Stimulated activated naive B cell treated with anti-CD40 and anti-IgM and Interleukin-4, amounts not matched to agents 10 μg/mL and 1 μg/mL and 100 μg/mL, for 72 hours (primary cell): Measurements from ENCODE around the gene ADAP1.
A peak's percentile ranks its signal among the peaks of the same experiment; 100 is the strongest.
"Not testable (repeated sequence)": the region's sequence is repeated elsewhere in the genome, so short reads cannot be mapped to it uniquely, and the experiment has no call there.

Experiments
- ATAC-seq, 2 donors: fragments of 150-1000 bp; cut with Tn5 transposase; replicated peaks; 2 replicates each; pipeline ENCODE4 v1.10.0; 2021; ENCODE audit warnings: moderate library complexity in 1 of 2
- DNase-seq: peaks from one replicate; pipeline ENCODE4 v3.0.0; 2021
- H3K27ac Mint-ChIP-seq: one replicate; pipeline ENCODE4 v1.8.0; 2022; ENCODE audit warnings: mild to moderate bottlenecking, mixed read lengths
- H3K27me3 Mint-ChIP-seq, 2 donors: one replicate each; pipeline ENCODE4 v1.8.0; 2022; ENCODE audit warnings: mixed read lengths in 2 of 2
- H3K36me3 Mint-ChIP-seq, 2 donors: one replicate each; pipeline ENCODE4 v1.8.0; 2022; ENCODE audit warnings: mixed read lengths in 2 of 2, mild to moderate bottlenecking in 1 of 2
- H3K4me1 Mint-ChIP-seq, 2 donors: one replicate each; pipeline ENCODE4 v1.8.0; 2022; ENCODE audit warnings: mixed read lengths in 2 of 2, mild to moderate bottlenecking in 1 of 2
- H3K4me3 Mint-ChIP-seq, 2 donors: one replicate each; pipeline ENCODE4 v1.8.0; 2022; ENCODE audit warnings: mild to moderate bottlenecking in 2 of 2, mixed read lengths in 2 of 2, moderate library complexity in 1 of 2
- H3K9me3 Mint-ChIP-seq, 2 donors: one replicate each; pipeline ENCODE4 v1.8.0; 2022; ENCODE audit warnings: mixed read lengths in 2 of 2, mild to moderate bottlenecking in 1 of 2

Gene ADAP1

GRCh38 chr7:916291-916941, 38.1 kb downstream of the ADAP1 start:
- no peak for ATAC-seq
- no peak for DNase-seq
- Mint-ChIP-seq H3K9me3 (no peaks in the 10 kb centered on the region), H3K36me3 (peaks cover 19 to 46% of the 10 kb centered on the region in 2 donors), H3K4me1 (peaks cover 10 to 14% of the 10 kb centered on the region in 2 donors), H3K27ac (no peak overlapping the region), H3K27me3 (no peaks in the 10 kb centered on the region), H3K4me3 (no peak overlapping the region)

GRCh38 chr7:915291-916218, 38.9 kb downstream of the ADAP1 start:
- DNase-seq = no peak
- ATAC-seq = no peak
- H3K27ac Mint-ChIP-seq = no peak overlapping the region
- no peaks in the 10 kb centered on the region for H3K9me3 Mint-ChIP-seq
- H3K4me1 Mint-ChIP-seq = peaks cover 8 to 10% of the 10 kb centered on the region in 2 donors
- H3K27me3 Mint-ChIP-seq = no peaks in the 10 kb centered on the region
- H3K36me3 Mint-ChIP-seq = peaks cover 13 to 41% of the 10 kb centered on the region in 2 donors
- no peak overlapping the region for H3K4me3 Mint-ChIP-seq

DNA sequence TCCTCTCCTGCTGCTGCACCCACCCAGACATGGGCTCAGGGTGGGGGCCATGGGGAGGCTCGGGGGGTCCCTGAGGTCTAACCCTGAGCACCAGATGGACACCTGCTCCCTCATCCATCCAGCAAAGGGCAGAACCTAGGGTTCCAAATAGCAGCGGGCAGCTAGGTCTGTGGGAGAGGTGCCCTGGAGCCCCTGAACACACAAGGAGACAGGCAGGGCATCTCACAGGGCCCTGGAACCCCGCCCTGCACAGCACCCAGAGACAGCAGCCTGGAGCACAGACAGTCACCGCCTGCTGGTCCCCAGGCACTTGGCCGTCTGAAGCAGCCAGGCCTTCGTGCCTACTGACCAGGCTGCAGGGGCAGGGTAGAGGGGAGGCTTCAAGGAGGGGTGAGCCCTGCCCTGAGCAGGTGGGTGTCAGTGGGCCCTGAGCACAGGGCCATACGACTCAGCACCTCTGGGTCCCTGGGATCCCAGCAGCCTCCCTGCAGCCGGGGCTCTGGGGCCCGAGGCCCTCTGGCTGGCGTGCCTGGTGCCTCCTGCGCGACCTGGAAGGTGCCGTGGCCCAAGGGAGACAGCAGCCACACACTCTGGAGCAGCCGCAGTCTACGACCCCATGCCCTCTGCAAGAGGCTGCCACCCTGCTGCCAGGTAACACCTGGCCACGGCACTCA, 39.8 kb downstream of the ADAP1 start:
- Mint-ChIP-seq H3K4me3 (no peak overlapping the region), H3K27ac (no peak overlapping the region), H3K9me3 (no peaks in the 10 kb centered on the region), H3K27me3 (no peaks in the 10 kb centered on the region), H3K36me3 (peaks cover 11 to 39% of the 10 kb centered on the region in 2 donors), H3K4me1 (peaks cover 15 to 18% of the 10 kb centered on the region in 2 donors)
- no peak for ATAC-seq
- no peak for DNase-seq

DNA sequence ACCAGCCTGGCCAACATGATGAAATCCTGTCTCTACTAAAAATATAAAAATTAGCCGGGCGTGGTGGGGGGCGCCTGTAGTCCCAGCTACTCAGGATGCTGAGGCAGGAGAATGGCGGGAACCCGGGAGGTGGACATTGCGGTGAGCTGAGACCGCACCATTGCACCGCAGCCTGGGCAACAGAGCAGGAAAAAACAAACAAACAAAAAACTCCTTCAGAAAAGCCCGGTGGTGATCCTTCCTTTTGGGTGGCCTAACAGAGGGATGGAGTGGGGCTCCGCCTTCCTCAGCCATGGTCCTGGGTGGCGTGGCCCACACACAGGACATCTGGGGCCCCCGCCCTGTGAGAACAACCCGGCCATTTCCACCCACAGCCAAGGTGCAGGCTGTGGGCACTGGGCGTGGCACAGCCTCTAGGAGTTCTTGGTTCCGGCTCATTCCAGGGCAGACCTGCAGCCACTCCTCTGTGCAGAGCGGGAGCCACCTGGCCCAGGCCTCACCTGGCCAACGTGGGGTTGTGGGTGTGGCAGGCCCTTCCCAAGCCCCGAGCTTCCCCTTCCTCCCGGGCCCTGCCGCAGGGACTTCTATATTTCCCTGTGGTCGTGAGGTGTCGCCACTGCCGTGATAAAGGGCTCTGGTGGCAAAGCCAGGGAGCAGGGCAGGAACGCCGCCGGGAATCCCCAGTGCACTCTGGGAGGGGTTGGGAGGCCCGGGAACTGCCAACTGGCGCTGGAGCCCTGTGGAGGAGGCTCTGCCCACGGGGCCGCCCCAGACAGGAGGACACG, 40.6 kb downstream of the ADAP1 start:
- no peak for ATAC-seq
- Mint-ChIP-seq H3K27me3 (no peaks in the 10 kb centered on the region), H3K9me3 (no peaks in the 10 kb centered on the region), H3K27ac (no peak overlapping the region), H3K36me3 (peaks cover 9 to 33% of the 10 kb centered on the region in 2 donors), H3K4me3 (no peak overlapping the region), H3K4me1 (peaks cover 15 to 16% of the 10 kb centered on the region in 2 donors)
- DNase-seq = no peak

DNA sequence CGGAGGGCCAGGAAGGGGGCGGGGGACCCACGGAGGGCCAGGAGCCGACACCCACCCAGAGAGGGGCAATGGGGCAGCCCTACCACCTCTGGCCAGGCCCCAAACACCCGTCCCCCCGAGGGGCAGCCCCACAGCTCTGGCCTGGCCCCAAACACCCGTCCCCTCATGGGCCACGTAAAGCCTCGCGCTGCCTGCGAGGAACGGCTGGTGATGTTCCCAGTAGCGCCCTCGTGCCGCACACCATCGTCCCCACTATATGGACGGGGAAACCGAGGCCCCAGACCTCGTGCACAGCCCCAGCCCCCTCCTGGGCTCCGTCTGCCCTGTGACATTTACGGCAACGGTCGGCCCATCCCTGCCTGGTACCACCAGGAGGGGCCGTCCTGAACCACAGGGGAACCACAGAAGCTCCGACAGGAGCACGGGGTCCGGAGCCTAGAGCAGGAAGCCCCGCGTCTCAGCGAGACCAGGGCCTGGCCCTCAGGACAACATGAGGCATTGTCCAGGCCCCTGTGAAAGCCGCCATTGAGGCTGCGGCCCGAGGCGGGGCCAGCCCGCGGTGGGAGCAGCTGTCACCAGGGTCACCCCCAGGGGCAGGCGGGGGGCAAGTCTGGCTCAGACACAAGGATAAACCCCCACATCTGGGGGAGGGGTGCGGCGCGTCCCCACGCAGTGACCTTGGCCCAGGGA, 42.5 kb downstream of the ADAP1 start:
- no peak for ATAC-seq
- DNase-seq = no peak

GRCh38 chr7:910931-911431, 43.5 kb downstream of the ADAP1 start:
- peaks cover 3 to 13% of the 10 kb centered on the region in 2 donors for H3K36me3 Mint-ChIP-seq
- peaks cover 15% of the 10 kb centered on the region in 2 donors for H3K4me1 Mint-ChIP-seq
- H3K27me3 Mint-ChIP-seq = no peaks in the 10 kb centered on the region
- H3K4me3 Mint-ChIP-seq = no peak overlapping the region
- DNase-seq (no peak), ATAC-seq (no peak)
- peak overlapping the region; percentile 37 for H3K27ac Mint-ChIP-seq
- H3K9me3 Mint-ChIP-seq = no peaks in the 10 kb centered on the region

More for the DNA sequence above, 42.5 kb downstream of the ADAP1 start:
- no peak overlapping the region for H3K27ac Mint-ChIP-seq
- H3K4me3 Mint-ChIP-seq = no peak overlapping the region
- H3K4me1 Mint-ChIP-seq = peaks cover 15% of the 10 kb centered on the region in 2 donors
- no peaks in the 10 kb centered on the region for H3K27me3 Mint-ChIP-seq
- H3K36me3 Mint-ChIP-seq = peaks cover 5 to 20% of the 10 kb centered on the region in 2 donors
- no peaks in the 10 kb centered on the region for H3K9me3 Mint-ChIP-seq

DNA sequence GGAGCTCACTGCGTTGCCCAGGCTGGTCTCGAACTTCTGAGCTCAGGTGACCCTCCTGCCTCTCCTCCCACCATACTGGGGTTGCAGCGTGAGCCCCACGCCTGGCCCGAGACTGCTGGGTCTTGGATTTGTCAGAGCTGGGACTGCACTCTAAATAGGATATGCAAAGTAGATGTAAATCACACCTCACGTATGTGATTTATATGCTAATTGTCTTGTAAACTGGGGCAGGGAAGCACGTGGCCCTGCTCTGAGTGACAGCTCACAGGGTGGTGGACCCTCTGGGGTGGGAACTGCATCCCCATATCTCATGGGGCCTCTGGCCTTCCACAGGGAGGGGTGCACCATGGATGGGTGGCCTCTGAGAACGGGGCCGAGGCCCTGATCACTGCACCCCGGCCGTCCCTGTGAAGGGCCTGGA, 44.0 kb downstream of the ADAP1 start:
- no peaks in the 10 kb centered on the region for H3K27me3 Mint-ChIP-seq

GRCh38 chr7:909358-910329, 44.8 kb downstream of the ADAP1 start:
- Mint-ChIP-seq H3K36me3 (peaks cover 0 to 8% of the 10 kb centered on the region in 2 donors), H3K9me3 (no peaks in the 10 kb centered on the region), H3K4me3 (peak overlapping the region; percentile 43 to 53), H3K27ac (peak overlapping the region; percentile 88), H3K4me1 (peaks cover 15% of the 10 kb centered on the region in 2 donors), H3K27me3 (no peaks in the 10 kb centered on the region)
- peak; percentile 61 to 64 for ATAC-seq
- peak; percentile 69 for DNase-seq

More for the DNA sequence above, 44.0 kb downstream of the ADAP1 start:
- no peak for DNase-seq
- H3K27ac Mint-ChIP-seq = peak overlapping the region; percentile 88
- peak overlapping the region; percentile 43 to 53 for H3K4me3 Mint-ChIP-seq
- H3K36me3 Mint-ChIP-seq = peaks cover 0 to 8% of the 10 kb centered on the region in 2 donors
- H3K9me3 Mint-ChIP-seq = no peaks in the 10 kb centered on the region
- ATAC-seq = peak; percentile 8 to 22
- peaks cover 15% of the 10 kb centered on the region in 2 donors for H3K4me1 Mint-ChIP-seq

DNA sequence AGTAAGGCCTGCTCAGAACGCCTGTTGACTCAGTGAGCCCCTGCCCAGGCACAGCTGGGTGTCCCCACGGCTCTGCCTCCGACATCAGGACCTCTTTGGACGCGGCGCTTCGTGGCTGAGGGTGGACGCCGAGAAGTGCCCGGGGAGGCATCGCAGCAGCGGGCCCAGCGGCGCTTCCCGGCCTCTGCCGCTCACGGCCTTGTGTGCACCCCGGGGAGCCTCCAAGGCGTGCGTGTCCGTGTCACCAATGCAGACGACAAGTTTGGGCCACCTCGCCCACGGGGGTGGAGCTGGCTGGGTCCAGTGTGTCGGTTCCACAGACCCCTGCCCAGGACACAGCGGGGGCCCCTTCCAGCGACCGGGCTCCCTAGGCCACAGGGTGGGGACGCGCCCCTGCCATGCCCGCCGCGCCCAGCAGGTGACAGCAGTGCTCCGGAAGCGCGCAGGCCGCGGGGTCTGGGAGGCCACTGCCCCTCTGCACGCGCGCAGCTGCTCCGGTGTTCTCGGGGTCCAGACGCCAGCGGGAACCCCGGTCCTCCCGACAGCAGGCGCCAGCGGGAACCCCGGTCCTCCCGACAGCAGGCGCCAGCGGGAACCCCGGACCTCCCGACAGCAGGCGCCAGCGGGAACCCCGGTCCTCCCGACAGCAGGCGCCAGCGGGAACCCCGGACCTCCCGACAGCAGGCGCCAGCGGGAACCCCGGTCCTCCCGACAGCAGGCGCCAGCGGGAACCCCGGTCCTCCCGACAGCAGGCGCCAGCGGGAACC, 45.7 kb downstream of the ADAP1 start:
- H3K27me3 Mint-ChIP-seq, H3K27ac Mint-ChIP-seq, H3K9me3 Mint-ChIP-seq: not testable (repeated sequence)
- Mint-ChIP-seq H3K4me3 (peak overlapping the region in 1 of 2 donors; percentile 36), H3K4me1 (peaks cover 15% of the 10 kb centered on the region in 2 donors), H3K36me3 (peaks cover 1 to 12% of the 10 kb centered on the region in 2 donors)
- ATAC-seq = peak; percentile 61 to 82
- peak; percentile 70 for DNase-seq

DNA sequence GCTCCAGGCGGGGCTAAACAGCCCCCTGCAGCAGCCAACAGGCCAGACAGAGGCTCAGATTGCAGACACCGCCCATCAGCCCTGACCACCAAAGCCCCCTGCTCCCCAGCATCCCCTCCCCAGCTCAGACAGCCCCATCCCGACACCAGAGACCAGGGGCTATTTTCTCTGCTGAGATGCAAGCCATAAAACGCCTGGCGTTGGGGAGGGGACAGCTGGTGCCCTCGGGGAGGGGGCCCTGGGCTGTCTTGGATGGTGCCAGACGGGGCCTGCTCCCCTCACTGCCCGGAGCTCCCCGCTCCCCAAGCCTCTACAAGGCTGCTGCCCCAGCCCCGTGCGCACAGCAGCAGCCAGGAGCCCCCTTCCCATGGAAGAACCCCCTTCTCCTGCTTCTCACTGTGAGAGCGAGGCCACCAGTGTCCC, 46.3 kb downstream of the ADAP1 start:
- H3K36me3 Mint-ChIP-seq = peaks cover 2 to 10% of the 10 kb centered on the region in 2 donors
- H3K4me1 Mint-ChIP-seq = peaks cover 15% of the 10 kb centered on the region in 2 donors
- H3K9me3 Mint-ChIP-seq = no peaks in the 10 kb centered on the region
- no peak overlapping the region for H3K27ac Mint-ChIP-seq
- peaks cover 0 to 1% of the 10 kb centered on the region in 2 donors for H3K27me3 Mint-ChIP-seq
- H3K4me3 Mint-ChIP-seq = no peak overlapping the region
- ATAC-seq = no peak
- DNase-seq = no peak

DNA sequence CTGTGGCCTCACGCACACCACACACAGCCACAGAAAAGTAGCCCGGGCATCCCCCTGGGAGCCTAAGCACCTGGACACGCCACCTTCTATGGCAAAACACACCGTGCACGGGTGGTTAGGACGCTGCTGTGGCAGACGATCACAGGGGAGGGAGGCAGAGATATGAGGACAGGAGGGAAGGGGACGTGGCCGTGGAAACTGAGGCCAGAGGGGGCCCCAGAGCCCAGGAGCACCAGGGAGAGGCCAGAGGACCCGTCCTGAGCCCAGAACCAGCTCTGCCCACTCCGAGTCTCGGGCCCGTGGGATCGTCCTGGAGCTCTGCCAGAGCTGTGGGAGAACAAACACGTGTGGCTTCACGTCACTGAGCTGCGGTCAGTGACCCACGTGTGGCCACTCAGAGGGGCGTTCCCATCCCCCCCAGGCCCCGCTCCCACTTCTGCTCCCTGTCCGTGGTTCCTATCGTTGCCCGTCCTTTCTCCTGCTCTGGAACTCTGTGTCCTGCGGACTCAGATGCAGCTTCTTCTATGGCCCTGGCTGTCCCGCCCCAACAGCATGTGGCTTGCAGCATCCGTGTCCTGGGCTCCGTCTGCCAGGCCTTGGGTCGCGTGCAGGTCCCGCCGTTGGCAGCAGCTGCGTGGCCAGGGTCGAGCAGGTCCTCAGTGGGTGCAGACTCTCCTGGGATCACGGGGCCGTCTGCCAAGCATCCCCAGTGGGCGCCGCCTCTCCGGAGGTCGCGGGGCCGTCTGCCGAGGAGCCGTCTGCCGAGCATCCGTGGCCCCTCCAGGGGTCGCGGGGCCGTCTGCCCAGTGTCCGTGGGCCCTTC, 47.1 kb downstream of the ADAP1 start:
- ATAC-seq = peak in 1 of 2 donors; percentile 51
- Mint-ChIP-seq H3K9me3 (no peaks in the 10 kb centered on the region), H3K4me1 (peaks cover 11 to 15% of the 10 kb centered on the region in 2 donors), H3K36me3 (peaks cover 9 to 18% of the 10 kb centered on the region in 2 donors), H3K27me3 (peaks cover 7 to 8% of the 10 kb centered on the region in 2 donors), H3K4me3 (no peak overlapping the region), H3K27ac (no peak overlapping the region)
- DNase-seq = no peak
